Cardiac muscle cell (in vitro differentiated cells and primary cell): ENCODE data around the gene GATAD1. TPM values are rescaled to one million over a fixed set of nuclear protein-coding genes. Genes with fewer than 3 reads are reported as not detected.
A peak's percentile ranks its signal among the peaks of the same experiment; 100 is the strongest.
"Not testable (repeated sequence)": the region's sequence is repeated elsewhere in the genome, so short reads cannot be mapped to it uniquely, and the experiment has no call there.

Experiments
- DNase-seq, 2 donors: peaks; one replicate each; pipeline versions ENCODE4 v3.0.0 to v3.0.0-alpha.2; 2010 to 2017; ENCODE audit warnings: low read depth in 1 of 2, low spot score in 1 of 2
- H3K27ac ChIP-seq: fragments of 200-600 bp; sonication (generic); 2 replicates; pipeline ENCODE4 v1.5.1; 2016
- H3K27me3 ChIP-seq: fragments of 200-600 bp; sonication (generic); 2 replicates; pipeline ENCODE4 v1.6.0; 2016; ENCODE audit warnings: control low read depth
- H3K36me3 ChIP-seq: fragments of 200-600 bp; sonication (generic); 2 replicates; pipeline ENCODE4 v1.5.1; 2016; ENCODE audit warnings: control low read depth
- H3K4me1 ChIP-seq: fragments of 200-600 bp; sonication (generic); 2 replicates; pipeline ENCODE4 v1.8.1; 2017; ENCODE audit warnings: low read depth, mild to moderate bottlenecking, mixed run types
- H3K4me3 ChIP-seq: fragments of 200-600 bp; sonication (generic); 2 replicates; pipeline ENCODE4 v1.5.1; 2016; ENCODE audit warnings: mild to moderate bottlenecking
- H3K9me3 ChIP-seq: fragments of 200-600 bp; sonication (generic); 2 replicates; pipeline ENCODE4 v1.5.1; 2017; ENCODE audit warnings: low read depth, mild to moderate bottlenecking, control low read depth
- polyA plus RNA-seq: library from polyadenylated mRNA; unstranded; fragments of >200 nt; fragmentation: Nextera tagmentation; extraction: Ambion mirVana; gene quantifications from 2 replicates; pipeline ENCODE4 v1.2.1, GENCODE V29; 2016
- total RNA-seq: library from RNA; depleted of rRNA; stranded (reverse); fragments of >200 nt; gene quantifications from 2 replicates; pipeline ENCODE4 v1.2.3, GENCODE V29; 2016
- TF ChIP-seq, protein P1 (sequence below): IDR thresholded peaks from 2 replicates; pipeline ENCODE4 v1.5.1; 2012; ENCODE audit warnings: low read depth, mild to moderate bottlenecking, low read length

GATAD1 gene
- total and polyA plus RNA-seq, 2 experiments from 2014 or later = 43.0 to 50.8 TPM

DNA sequence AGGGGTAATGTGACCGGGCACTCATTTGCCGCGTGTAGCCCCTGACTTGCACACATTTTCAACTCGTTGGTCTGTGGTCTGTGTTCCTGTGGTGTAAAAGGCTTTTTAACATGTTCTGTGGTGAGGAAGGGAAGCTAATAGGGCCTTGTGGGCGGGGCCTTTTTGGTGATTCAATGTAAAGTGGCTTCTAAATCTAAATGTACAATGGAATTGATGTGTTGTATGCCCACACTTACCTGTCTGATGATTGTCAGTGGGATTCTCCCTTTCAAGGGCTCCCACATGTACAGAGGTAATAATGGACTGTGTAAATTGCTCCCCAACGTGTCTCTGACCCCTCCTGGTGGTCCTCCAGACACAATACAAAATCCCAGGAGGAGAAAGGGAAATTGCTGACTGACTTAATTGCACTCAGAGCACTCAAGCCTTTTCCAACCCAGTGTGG lies 43.1 kb upstream of the GATAD1 start:
- peaks cover 24% of the 10 kb centered on the region for H3K4me1 ChIP-seq
- no peak overlapping the region for H3K4me3 ChIP-seq
- TF ChIP-seq, protein P1, sequence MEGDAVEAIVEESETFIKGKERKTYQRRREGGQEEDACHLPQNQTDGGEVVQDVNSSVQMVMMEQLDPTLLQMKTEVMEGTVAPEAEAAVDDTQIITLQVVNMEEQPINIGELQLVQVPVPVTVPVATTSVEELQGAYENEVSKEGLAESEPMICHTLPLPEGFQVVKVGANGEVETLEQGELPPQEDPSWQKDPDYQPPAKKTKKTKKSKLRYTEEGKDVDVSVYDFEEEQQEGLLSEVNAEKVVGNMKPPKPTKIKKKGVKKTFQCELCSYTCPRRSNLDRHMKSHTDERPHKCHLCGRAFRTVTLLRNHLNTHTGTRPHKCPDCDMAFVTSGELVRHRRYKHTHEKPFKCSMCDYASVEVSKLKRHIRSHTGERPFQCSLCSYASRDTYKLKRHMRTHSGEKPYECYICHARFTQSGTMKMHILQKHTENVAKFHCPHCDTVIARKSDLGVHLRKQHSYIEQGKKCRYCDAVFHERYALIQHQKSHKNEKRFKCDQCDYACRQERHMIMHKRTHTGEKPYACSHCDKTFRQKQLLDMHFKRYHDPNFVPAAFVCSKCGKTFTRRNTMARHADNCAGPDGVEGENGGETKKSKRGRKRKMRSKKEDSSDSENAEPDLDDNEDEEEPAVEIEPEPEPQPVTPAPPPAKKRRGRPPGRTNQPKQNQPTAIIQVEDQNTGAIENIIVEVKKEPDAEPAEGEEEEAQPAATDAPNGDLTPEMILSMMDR = peak; percentile 25
- no peaks in the 10 kb centered on the region for H3K27me3 ChIP-seq
- H3K27ac ChIP-seq = no peak overlapping the region
- peaks cover 15% of the 10 kb centered on the region for H3K36me3 ChIP-seq
- H3K9me3 ChIP-seq = no peaks in the 10 kb centered on the region
- peak in 1 of 2 donors; percentile 10 for DNase-seq

DNA sequence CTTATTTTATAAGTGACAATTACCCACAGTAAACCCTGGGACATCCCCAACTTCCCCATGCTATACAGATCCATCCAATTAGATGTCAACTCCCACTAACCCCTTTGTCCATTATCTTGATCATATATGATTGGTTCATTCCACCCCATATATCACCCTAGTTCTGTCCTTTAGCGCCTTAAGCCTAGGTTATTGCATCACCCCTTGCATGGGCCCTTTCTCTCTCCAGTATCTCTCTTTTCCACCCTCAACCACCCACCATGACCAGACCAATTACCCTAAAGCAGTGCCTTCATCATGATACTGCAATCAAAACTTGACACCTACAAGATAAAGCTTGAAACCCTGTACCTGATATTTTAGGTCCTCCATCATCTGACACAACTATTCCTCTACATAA lies 37.9 kb upstream of the GATAD1 start:
- TF ChIP-seq, protein P1 = no peak
- no peaks in the 10 kb centered on the region for H3K36me3 ChIP-seq
- no peaks in the 10 kb centered on the region for H3K27me3 ChIP-seq
- no peak for DNase-seq
- no peak overlapping the region for H3K27ac ChIP-seq
- H3K4me3 ChIP-seq = no peak overlapping the region
- H3K4me1 ChIP-seq = no peaks in the 10 kb centered on the region
- H3K9me3 ChIP-seq = no peaks in the 10 kb centered on the region

DNA sequence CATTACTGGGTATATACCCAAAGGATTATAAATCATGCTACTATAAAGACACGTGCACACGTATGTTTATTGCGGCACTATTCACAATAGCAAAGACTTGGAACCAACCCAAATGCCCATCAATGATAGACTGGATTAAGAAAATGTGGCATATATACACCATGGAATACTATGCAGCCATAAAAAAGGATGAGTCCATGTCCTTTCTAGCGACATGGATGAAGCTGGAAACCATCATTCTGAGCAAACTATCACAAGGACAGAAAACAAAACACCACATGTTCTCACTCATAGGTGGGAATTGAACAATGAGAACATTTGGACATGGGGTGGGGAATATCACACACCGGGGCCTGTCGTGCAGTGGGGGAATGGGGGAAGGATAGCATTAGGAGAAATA lies 37.1 kb upstream of the GATAD1 start:
- H3K9me3 ChIP-seq, H3K4me3 ChIP-seq, H3K36me3 ChIP-seq, H3K4me1 ChIP-seq, H3K27me3 ChIP-seq, H3K27ac ChIP-seq, DNase-seq: not testable (repeated sequence)

DNA sequence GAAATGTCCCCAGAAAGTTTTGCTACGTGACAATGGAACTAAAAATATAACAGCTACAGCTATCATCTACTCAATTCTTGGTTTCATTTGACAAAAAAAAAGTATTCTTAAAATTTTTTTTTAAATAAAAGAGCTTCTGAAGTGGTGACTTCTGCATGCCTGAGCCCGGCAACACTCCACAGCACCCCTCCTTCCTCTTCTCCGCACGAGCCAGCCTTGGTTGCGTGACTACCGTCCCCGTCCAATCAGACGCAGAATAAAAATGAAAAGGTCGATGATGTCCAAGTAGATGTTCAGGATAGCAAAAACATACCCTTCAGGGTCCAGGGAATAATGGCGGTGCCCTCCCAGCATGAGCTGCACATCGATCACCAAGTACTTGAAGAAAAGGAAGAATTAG lies 34.5 kb upstream of the GATAD1 start:
- Histone ChIP-seq H3K9me3 (no peaks in the 10 kb centered on the region), H3K4me1 (no peaks in the 10 kb centered on the region), H3K36me3 (no peaks in the 10 kb centered on the region), H3K27ac (no peak overlapping the region), H3K4me3 (no peak overlapping the region), H3K27me3 (no peaks in the 10 kb centered on the region)
- DNase-seq = no peak
- TF ChIP-seq, protein P1 = no peak

DNA sequence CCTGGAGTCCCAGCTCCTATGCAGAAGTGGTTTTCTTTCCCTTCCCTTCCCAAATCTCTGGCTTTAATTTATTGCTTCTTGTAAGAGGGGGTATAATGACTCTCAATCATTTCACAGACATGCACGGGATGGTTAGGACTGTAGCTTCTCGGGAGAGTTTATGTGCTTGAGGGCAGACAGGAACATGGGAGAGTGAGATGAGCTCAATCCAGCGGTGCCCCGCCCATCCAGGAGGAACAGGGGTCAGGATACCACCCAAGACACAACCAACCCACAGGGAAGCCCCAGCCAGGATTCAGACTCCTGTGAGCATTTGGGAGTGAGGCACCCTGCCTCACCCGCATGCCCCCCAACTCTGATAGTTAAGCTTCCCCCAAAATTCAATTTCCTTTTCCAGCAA lies 33.7 kb upstream of the GATAD1 start:
- TF ChIP-seq, protein P1 = no peak
- no peaks in the 10 kb centered on the region for H3K27me3 ChIP-seq
- DNase-seq = no peak
- no peaks in the 10 kb centered on the region for H3K4me1 ChIP-seq
- no peaks in the 10 kb centered on the region for H3K36me3 ChIP-seq
- H3K27ac ChIP-seq = no peak overlapping the region
- no peaks in the 10 kb centered on the region for H3K9me3 ChIP-seq
- no peak overlapping the region for H3K4me3 ChIP-seq

DNA sequence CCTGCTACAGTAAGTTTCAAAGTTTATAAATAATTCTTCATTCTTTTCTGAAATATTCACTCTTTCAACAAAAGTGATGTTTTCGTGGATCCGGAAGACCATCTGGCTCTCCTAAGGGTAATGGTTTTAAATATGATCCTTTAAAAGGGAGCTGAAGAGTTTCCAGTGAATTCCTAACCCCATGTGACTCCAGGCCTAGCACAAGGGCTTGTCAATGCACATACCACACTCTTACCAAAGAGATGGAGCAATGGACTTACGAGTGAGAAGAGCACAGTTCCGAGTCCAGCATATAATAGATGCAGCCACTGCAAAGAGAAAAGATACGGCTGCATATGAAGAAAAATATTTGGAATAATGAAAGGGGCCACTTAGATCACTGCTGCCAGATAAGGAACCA lies 32.1 kb upstream of the GATAD1 start:
- TF ChIP-seq, protein P1 = no peak
- no peaks in the 10 kb centered on the region for H3K4me1 ChIP-seq

More for the DNA sequence above, 32.1 kb upstream of the GATAD1 start:
- Histone ChIP-seq H3K9me3 (no peaks in the 10 kb centered on the region), H3K4me3 (no peak overlapping the region), H3K36me3 (no peaks in the 10 kb centered on the region), H3K27ac (no peak overlapping the region), H3K27me3 (no peaks in the 10 kb centered on the region)
- peak in 1 of 2 donors; percentile 9 for DNase-seq
